ENCODE results near the gene TAOK2. TPM values are rescaled to one million over a fixed set of nuclear protein-coding genes. Genes with fewer than 3 reads are reported as not detected.

TAOK2 gene
- total and polyA plus RNA-seq, 2 of the 4 experiments (the other 2 are of a cell fraction): 23.0 to 31.7 TPM

GRCh38 chr16:29972500-29972899 is 1.2 kb upstream of the TAOK2 start:
- no peak overlapping the region for H3K23ac ChIP-seq (ENCODE audit: low read depth, low read length)
- H3K4me3 ChIP-seq (ENCODE audit: insufficient read depth, low read depth, low read length): no peak overlapping the region
- no TSS peak for BruUV-seq (replicated peaks)
- H3K27ac ChIP-seq (ENCODE audit: insufficient read depth, low read length): no peak overlapping the region
- H2AK5ac ChIP-seq (ENCODE audit: low read depth, low read length): no peak overlapping the region
- H3K18ac ChIP-seq (ENCODE audit: low read depth, low read length): no peak overlapping the region
- no peak for ATAC-seq (ENCODE audit: low read depth)
- no peak overlapping the region for H3K14ac ChIP-seq (replicated peaks; ENCODE audit: low read depth, low read length)
- no peak overlapping the region for H3K56ac ChIP-seq (ENCODE audit: extremely low read depth, insufficient read depth, low read length)
- no peak overlapping the region for H3K4me2 ChIP-seq (ENCODE audit: low read depth, low read length)
- in situ Hi-C loops (cut with MboI; ENCODE audit: low sequenced_read_pairs) (no loop called here), intact Hi-C loops (cut with micrococcal nuclease) (loop anchor here (2.0 to 5.0 kb wide), 2 partner anchors 45 to 110 kb away; partner anchors contain the start of genes CDIPT and KCTD13), dilution Hi-C loops (cut with HindIII; ENCODE audit: low sequenced_read_pairs, unreplicated experiment) (no loop called here)
- no peaks in the 10 kb centered on the region for H3K9me3 ChIP-seq (ENCODE audit: control insufficient read depth, insufficient read depth, low read length)
- no peak for TF ChIP-seq POLR2A (IDR thresholded peaks at IDR 0.05; ENCODE audit: low read depth, low read length)
- TF ChIP-seq RFX5 (IDR thresholded peaks at IDR 0.05; ENCODE audit: low read depth, low read length): no peak
- TF ChIP-seq ELK1 (IDR thresholded peaks at IDR 0.05; ENCODE audit: borderline replicate concordance, low read depth, low read length): no peak
- no peak for TF ChIP-seq RCOR1 (IDR thresholded peaks at IDR 0.05; ENCODE audit: insufficient replicate concordance, low read length)
- no peak for TF ChIP-seq BHLHE40 (IDR thresholded peaks at IDR 0.05; ENCODE audit: low read depth, low read length)
- TF ChIP-seq RAD21 (IDR thresholded peaks at IDR 0.05; ENCODE audit: low read length): no peak
- TF ChIP-seq NFE2L2 (IDR thresholded peaks at IDR 0.05; ENCODE audit: low read depth, low read length): no peak
- TF ChIP-seq MAZ (IDR thresholded peaks at IDR 0.05; ENCODE audit: borderline replicate concordance, low read depth, low read length): no peak
- TF ChIP-seq MAFK (IDR thresholded peaks at IDR 0.05; ENCODE audit: low read depth, low read length): no peak
- TF ChIP-seq SMC3 (IDR thresholded peaks at IDR 0.05; ENCODE audit: low read depth, low read length): no peak
- TF ChIP-seq CEBPB (IDR thresholded peaks at IDR 0.05; ENCODE audit: low read depth, low read length): no peak
- TF ChIP-seq USF2 (IDR thresholded peaks at IDR 0.05; ENCODE audit: low read depth, low read length): no peak
- no peak for TF ChIP-seq CTCF (conservative IDR thresholded peaks at IDR 0.05; ENCODE audit: low read depth, low read length)
- no peak for TF ChIP-seq MXI1 (IDR thresholded peaks at IDR 0.05; ENCODE audit: borderline replicate concordance, low read depth, low read length)
- peaks cover 17% of the 10 kb centered on the region for H3K36me3 ChIP-seq (ENCODE audit: control insufficient read depth, insufficient read depth, low read length)
- H3K4ac ChIP-seq (ENCODE audit: low read depth, low read length): no peak overlapping the region
- no peak overlapping the region for H4K91ac ChIP-seq (ENCODE audit: insufficient read depth, low read depth, low read length)
- H2AFZ ChIP-seq (replicated peaks; ENCODE audit: low read length, poor library complexity): no peak overlapping the region
- H2BK120ac ChIP-seq (ENCODE audit: low read depth, low read length): no peak overlapping the region
- WGBS, 2 experiments (ENCODE audit: extremely low coverage in 2 of 2, insufficient read length in 1 of 2): no CpG with 5 or more reads among the region's 1 CpG
- H3K4me1 ChIP-seq (ENCODE audit: control insufficient read depth, insufficient read depth, low read length): peaks cover 13% of the 10 kb centered on the region; the same call in 1 of the 2 replicates
- H4K5ac ChIP-seq (ENCODE audit: low read depth, low read length): no peak overlapping the region
- CTCF ChIA-PET: no interaction called here
- H4K8ac ChIP-seq (ENCODE audit: low read depth in 2 of 2, low read length in 2 of 2): no peak overlapping the region
- no peak overlapping the region for H3K9ac ChIP-seq (ENCODE audit: low read depth, low read length)
- H2BK5ac ChIP-seq (ENCODE audit: low read depth, low read length, poor library complexity, severe bottlenecking): no peak overlapping the region
- POLR2A ChIA-PET (ENCODE audit: unreplicated experiment): interaction anchor here (1.3 kb wide), 1 partner anchor 9 kb away, joined by 5 read pairs; no protein-coding TSS in a partner anchor
- H4K20me1 ChIP-seq (ENCODE audit: insufficient read depth, low read length): peaks cover 34% of the 10 kb centered on the region
- no peak overlapping the region for H2BK15ac ChIP-seq (ENCODE audit: low read depth, low read length)
- no peak for DNase-seq
- H2BK20ac ChIP-seq (ENCODE audit: low read depth, low read length): no peak overlapping the region
- H3K79me1 ChIP-seq (ENCODE audit: low read depth in 1 of 2, low read length in 2 of 2): peaks cover 0 to 38% of the 10 kb centered on the region in 2 experiments
- no peak overlapping the region for H2AK9ac ChIP-seq (replicated peaks; ENCODE audit: low read depth, low read length, poor library complexity)
- H3K9me1 ChIP-seq (ENCODE audit: insufficient read depth, low read length): peaks cover 18% of the 10 kb centered on the region
- no peaks in the 10 kb centered on the region for H3K27me3 ChIP-seq (ENCODE audit: control insufficient read depth, insufficient read depth, low read length)
